DOHH2 (cell line): ENCODE data around the gene DYRK1B.

Experiments used
- CTCF ChIP-seq: fragments of 200-600 bp; sonication (generic); IDR thresholded peaks from one replicate; pipeline ENCODE4 v1.5.1; 2014; ENCODE audit warnings: antibody characterized with exemption, mild to moderate bottlenecking, low read depth, low read length; ENCODE audit not compliant: poor library complexity, severe bottlenecking
- EZH2phosphoT487 ChIP-seq: fragments of 200-600 bp; sonication (generic); IDR thresholded peaks from 2 replicates; pipeline ENCODE4 v1.6.1; 2017; ENCODE audit warnings: borderline replicate concordance, mild to moderate bottlenecking, antibody characterized with exemption, low read length, moderate library complexity, mixed read lengths

- TF ChIP-seq CTCF = no peak
- TF ChIP-seq EZH2phosphoT487 = no peak
These were observed 31.2 kb upstream of the DYRK1B start for GRCh38 chr19:39865186-39865585.
